H1 (cell line): ENCODE results near the gene DKKL1. TPM values are rescaled to one million over a fixed set of nuclear protein-coding genes. Genes with fewer than 3 reads are reported as not detected.

Source experiments
- CTCF ChIA-PET: fragments of 300-600 bp; sonication (Branson Sonifier 250); formaldehyde crosslinking; loops from one replicate; lab custom pipeline; 2021; ENCODE audit not compliant: partially characterized antibody; lab: Charles Lee
- POLR2A ChIA-PET: fragments of 300-600 bp; sonication (Branson Sonifier 250); formaldehyde crosslinking; loops from one replicate; lab custom pipeline; 2021; ENCODE audit warnings: inconsistent platforms; ENCODE audit not compliant: partially characterized antibody; lab: Charles Lee
- DNase-seq, 2 experiments: peaks; one replicate each; pipeline versions ENCODE4 v3.0.0 to v3.0.0-alpha.2; 2010 to 2022; ENCODE audit warnings: low spot score in 2 of 2, low read depth in 1 of 2, mixed read lengths in 1 of 2
- FAIRE-seq: peaks from 2 replicates; lab custom pipeline; 2011; peaks lifted over from hg19 to GRCh38; lab: Jason Lieb, UNC
- H2AFZ ChIP-seq: 2 replicates; pipeline ENCODE4 v1.8.1; 2012; ENCODE audit warnings: low read length, inconsistent platforms
- H2AK5ac ChIP-seq: 2 replicates; pipeline ENCODE4 v1.6.1; 2013; ENCODE audit warnings: low read depth, low read length
- H2BK120ac ChIP-seq: replicated peaks from 2 replicates; pipeline ENCODE3; 2013; ENCODE audit warnings: low read depth, low read length, inconsistent platforms
- H2BK12ac ChIP-seq: 2 replicates; pipeline ENCODE4 v1.6.1; 2013; ENCODE audit warnings: low read depth, low read length
- H2BK15ac ChIP-seq: 2 replicates; pipeline ENCODE4 v1.6.1; 2013; ENCODE audit warnings: low read length
- H2BK20ac ChIP-seq: 2 replicates; pipeline ENCODE4 v1.6.1; 2013; ENCODE audit warnings: low read length
- H2BK5ac ChIP-seq: 2 replicates; pipeline ENCODE4 v1.6.1; 2013; ENCODE audit warnings: low read depth, low read length
- H3K14ac ChIP-seq: 2 replicates; pipeline ENCODE4 v1.6.1; 2013; ENCODE audit warnings: inconsistent platforms; ENCODE audit not compliant: insufficient read length
- H3K18ac ChIP-seq: 2 replicates; pipeline ENCODE4 v1.6.1; 2013; ENCODE audit warnings: low read length; ENCODE audit errors: extremely low read depth
- H3K23ac ChIP-seq: 2 replicates; pipeline ENCODE4 v1.6.1; 2013; ENCODE audit warnings: inconsistent platforms; ENCODE audit not compliant: insufficient read length
- H3K23me2 ChIP-seq: 2 replicates; pipeline ENCODE4 v1.6.1; 2013; ENCODE audit warnings: low read depth, low read length
- H3K27ac ChIP-seq: 2 replicates; pipeline ENCODE4 v1.6.1; 2011; ENCODE audit warnings: low read depth, low read length, inconsistent platforms
- H3K27me3 ChIP-seq, 4 experiments: replicated peaks in 1 of 4; 1 replicate in 1 of 4; 2 replicates in 3 of 4; pipeline versions ENCODE4 v1.6.1 to v1.8.1; 2011 to 2013; ENCODE audit warnings: low read length in 3 of 4, mild to moderate bottlenecking in 3 of 4, inconsistent platforms in 2 of 4, mixed read lengths in 2 of 4, moderate library complexity in 1 of 4; ENCODE audit not compliant: control insufficient read depth in 3 of 4, insufficient read depth in 3 of 4; ENCODE audit errors: extremely low read depth in 1 of 4
- H3K36me3 ChIP-seq, 4 experiments: 2 replicates each; pipeline versions ENCODE4 v1.6.1 to v1.8.1; 2011 to 2013; ENCODE audit warnings: mild to moderate bottlenecking in 4 of 4, low read length in 3 of 4, moderate library complexity in 2 of 4, control low read depth in 1 of 4, inconsistent platforms in 1 of 4; ENCODE audit not compliant: insufficient read depth in 4 of 4, control insufficient read depth in 2 of 4
- H3K4ac ChIP-seq: replicated peaks from 2 replicates; pipeline ENCODE3; 2013; ENCODE audit warnings: low read length, low read depth, mixed read lengths, inconsistent platforms; ENCODE audit not compliant: insufficient read length
- H3K4me1 ChIP-seq, 4 experiments: replicated peaks in 1 of 4; 1 replicate in 1 of 4; 2 replicates in 3 of 4; pipeline versions ENCODE4 v1.6.1 to v1.8.1; 2011 to 2013; ENCODE audit warnings: low read length in 3 of 4, inconsistent platforms in 2 of 4, mixed read lengths in 1 of 4; ENCODE audit not compliant: insufficient read depth in 4 of 4, control insufficient read depth in 3 of 4
- H3K4me2 ChIP-seq, 2 experiments: 2 replicates each; pipeline versions ENCODE4 v1.6.1 to v1.8.1; 2011 to 2013; ENCODE audit warnings: low read depth in 2 of 2, low read length in 2 of 2, control low read depth in 1 of 2, inconsistent platforms in 1 of 2, mild to moderate bottlenecking in 1 of 2; ENCODE audit not compliant: insufficient read depth in 1 of 2
- H3K4me3 ChIP-seq, 4 experiments: fragments of 200-600, 300-600 bp in 1 of 4; sonication (generic), shearing (Covaris generic), sonication (Bioruptor Twin) in 1 of 4; 2 replicates each; pipeline versions ENCODE4 v1.5.1 to v1.8.1; 2011 to 2016; ENCODE audit warnings: low read length in 4 of 4, low read depth in 3 of 4, control low read depth in 2 of 4, inconsistent platforms in 2 of 4, mild to moderate bottlenecking in 2 of 4, mixed read lengths in 1 of 4, moderate library complexity in 1 of 4; ENCODE audit not compliant: insufficient read depth in 2 of 4; ENCODE audit errors: extremely low read depth in 1 of 4
- H3K56ac ChIP-seq: replicated peaks from 2 replicates; pipeline ENCODE3; 2013; ENCODE audit warnings: low read depth, mild to moderate bottlenecking, mixed read lengths, low read length, inconsistent platforms; ENCODE audit not compliant: insufficient read length
- H3K79me1 ChIP-seq: 2 replicates; pipeline ENCODE4 v1.6.1; 2013; ENCODE audit warnings: low read depth, low read length, control low read depth
- H3K79me2 ChIP-seq, 2 experiments: 2 replicates each; pipeline versions ENCODE4 v1.6.1 to v1.8.1; 2012 to 2013; ENCODE audit warnings: low read length in 2 of 2, mild to moderate bottlenecking in 2 of 2, inconsistent platforms in 1 of 2; ENCODE audit not compliant: insufficient read depth in 2 of 2, control insufficient read depth in 1 of 2
- H3K9ac ChIP-seq, 4 experiments: replicated peaks in 1 of 4; 1 replicate in 1 of 4; 2 replicates in 3 of 4; pipeline versions ENCODE4 v1.6.1 to v1.8.1; 2011 to 2013; ENCODE audit warnings: low read depth in 3 of 4, low read length in 3 of 4, control low read depth in 2 of 4, mild to moderate bottlenecking in 2 of 4, moderate library complexity in 2 of 4, inconsistent platforms in 1 of 4; ENCODE audit errors: extremely low read depth in 1 of 4
- H3K9me3 ChIP-seq, 2 experiments: 2 replicates each; pipeline versions ENCODE4 v1.6.1 to v1.8.1; 2012 to 2013; ENCODE audit warnings: mild to moderate bottlenecking in 2 of 2, moderate library complexity in 2 of 2, control low read depth in 1 of 2, inconsistent platforms in 1 of 2, low read depth in 1 of 2, low read length in 1 of 2, mixed read lengths in 1 of 2; ENCODE audit not compliant: insufficient read depth in 2 of 2
- H4K20me1 ChIP-seq, 2 experiments: replicated peaks in 1 of 2; 2 replicates each; pipeline versions ENCODE3 to v1.8.1; 2011 to 2013; ENCODE audit warnings: inconsistent platforms in 2 of 2, low read length in 2 of 2, mild to moderate bottlenecking in 1 of 2; ENCODE audit not compliant: insufficient read depth in 2 of 2, control insufficient read depth in 1 of 2
- H4K5ac ChIP-seq: 2 replicates; pipeline ENCODE4 v1.6.1; 2013; ENCODE audit warnings: low read length, low read depth, mixed read lengths, inconsistent platforms; ENCODE audit not compliant: insufficient read length
- H4K8ac ChIP-seq: 2 replicates; pipeline ENCODE4 v1.8.0; 2013; ENCODE audit warnings: mild to moderate bottlenecking, moderate library complexity, low read length, inconsistent platforms; ENCODE audit not compliant: insufficient read depth; ENCODE audit errors: extremely low read depth
- H4K91ac ChIP-seq: replicated peaks from 2 replicates; pipeline ENCODE3; 2013; ENCODE audit warnings: low read length, mixed read lengths, inconsistent platforms; ENCODE audit not compliant: insufficient read length
- PHF8 ChIP-seq: fragments of 200-600 bp; sonication (generic); conservative IDR thresholded peaks from 2 replicates; pipeline ENCODE4 v1.7.1; 2012; ENCODE audit warnings: low read depth, mild to moderate bottlenecking, inconsistent platforms, low read length, moderate library complexity
- POLR2A ChIP-seq, 2 experiments: IDR thresholded peaks; 1 replicate in 1 of 2; 2 replicates in 1 of 2; pipeline ENCODE4 v1.6.1; 2011; ENCODE audit warnings: low read depth in 2 of 2, low read length in 2 of 2, mild to moderate bottlenecking in 2 of 2; ENCODE audit errors: control extremely low read depth in 1 of 2
- WGBS, 2 experiments: shearing (Covaris generic) in 1 of 2; methylation state at CpG; one replicate each; pipeline versions ENCODE4 v1.1.6 to v1.1.7; 2013 to 2015; ENCODE audit warnings: low lambda C conversion rate in 2 of 2, mixed read lengths in 2 of 2, inconsistent platforms in 1 of 2, low coverage in 1 of 2, missing lambda C conversion rate in 1 of 2; ENCODE audit not compliant: insufficient replicate concordance in 2 of 2, insufficient coverage in 1 of 2, insufficient read length in 1 of 2; ENCODE audit errors: extremely low coverage in 1 of 2, missing lambda C conversion rate in 1 of 2; 5-methylcytosine and 5-hydroxymethylcytosine counted together
- polyA plus RNA-seq, 7 experiments: library from polyadenylated mRNA; depleted of rRNA in 3 of 7; stranded (reverse) in 5 of 7; unstranded in 2 of 7; fragments of >200 nt in 5 of 7; fragments of 200-250 nt in 2 of 7; gene quantifications; 1 replicate in 5 of 7; 2 replicates in 1 of 7; 4 replicates in 1 of 7; pipeline versions ENCODE4 v1.2.1 to v1.2.3, GENCODE V29; 2011 to 2013; ENCODE audit warnings: missing spikeins in 2 of 7, mixed read lengths in 2 of 7
- total RNA-seq: library from RNA; stranded (reverse); fragmentation: NEBNext Ultra II Directional; extraction: Animal tissue kit (Norgen Biotek cat#: 25700); gene quantifications from 2 replicates; pipeline ENCODE4 v1.2.1, GENCODE V29; 2021

DKKL1 gene
- total and polyA plus RNA-seq, 2 of the 8 experiments (the other 6 are each of a cell fraction or from before 2014, with no cell fraction given), result 2.6 to 6.8 TPM

- no peak within 1 kb of the TSS for H4K5ac ChIP-seq
- H3K56ac ChIP-seq, result no peak within 1 kb of the TSS
- H3K27ac ChIP-seq, result no peak within 1 kb of the TSS
- H3K27me3 ChIP-seq, result peaks cover 0 to 10% (median 3%) of the 10 kb centered on the region in 4 experiments; a peak in 4 of 7 replicates
- no peak within 1 kb of the TSS for H2BK12ac ChIP-seq
- FAIRE-seq (no peak), DNase-seq (no peak)
- no peak within 1 kb of the TSS for H2BK5ac ChIP-seq
- no peak within 1 kb of the TSS for H2BK120ac ChIP-seq
- 0 out of 8 replicates have a peak, but pooled peaks cover 0 to 3% (median 0%) of the 10 kb centered on the region in 4 experiments for H3K36me3 ChIP-seq
- no peak within 1 kb of the TSS; the same call in 1 of the 2 replicates for H2AK5ac ChIP-seq
- peaks cover 13% of the 10 kb centered on the region for H3K23me2 ChIP-seq
- POLR2A ChIA-PET, result interaction anchor here (0.9 to 1.6 kb wide), 2 partner anchors 27 to 31 kb away, joined by 3 to 5 read pairs; partner anchors contain the start of gene TEAD2
- H3K4ac ChIP-seq, result no peak within 1 kb of the TSS
- no peak within 1 kb of the TSS for H3K14ac ChIP-seq
- H3K4me3 ChIP-seq, result no peak within 1 kb of the TSS
- H3K9me3 ChIP-seq, result no peaks in the 10 kb centered on the region
- peak within 1 kb of the TSS; percentile 16 for H4K8ac ChIP-seq
- H2BK15ac ChIP-seq, result no peak within 1 kb of the TSS
- H3K4me1 ChIP-seq, result peaks cover 0 to 15% (median 10%) of the 10 kb centered on the region in 4 experiments; a peak in 6 of 7 replicates
- TF ChIP-seq POLR2A (IDR thresholded peaks at IDR 0.05; ENCODE audit: control extremely low read depth in 1 of 2, low read depth in 2 of 2, low read length in 2 of 2) (peak in 1 of 2 experiments; percentile 15; a peak in 1 of 3 replicates), PHF8 (no peak)
- no peak within 1 kb of the TSS for H3K4me2 ChIP-seq
- H4K91ac ChIP-seq, result no peak within 1 kb of the TSS
- H3K79me2 ChIP-seq, result no peaks in the 10 kb centered on the region
- CTCF ChIA-PET, result interaction anchor here (1.0 to 1.3 kb wide), 2 partner anchors 34 to 109 kb away, joined by 3 to 5 read pairs; no protein-coding TSS in a partner anchor
- H3K79me1 ChIP-seq, result no peaks in the 10 kb centered on the region
- H2AFZ ChIP-seq, result no peak within 1 kb of the TSS
- no peak within 1 kb of the TSS for H2BK20ac ChIP-seq
- H3K9ac ChIP-seq, result no peak within 1 kb of the TSS
- peaks cover 2 to 14% of the 10 kb centered on the region in 2 experiments for H4K20me1 ChIP-seq
- 80% methylated on average over 13 of the region's 13 CpGs; no CpG with 5 or more reads in 1 of the 2 experiments for WGBS, 2 experiments
- H3K23ac ChIP-seq, result no peak within 1 kb of the TSS
- no peak within 1 kb of the TSS for H3K18ac ChIP-seq
These were observed 28.4 kb upstream of the DKKL1 start, which contains the start of gene CD37 for GRCh38 chr19:49335071-49335783. Gene CD37 (plus strand): TSS chr19:49335406. CDS start chr19:49335541, 135 bp downstream.
